RWPE1 (cell line): Measurements from ENCODE around the gene STAT6.

Experiments
- CTCF ChIA-PET: fragments of 350-600 bp; sonication (Branson Sonifier 250); formaldehyde crosslinking; extraction: SDS; loops from one replicate; lab custom pipeline; 2021; lab: Yijun Ruan, JAX
- POLR2A ChIA-PET: fragments of 400-600 bp; formaldehyde crosslinking; extraction: SDS; loops from one replicate; lab custom pipeline; 2020; ENCODE audit warnings: antibody characterized with exemption; ENCODE audit not compliant: low non-redundant PET; lab: Yijun Ruan, JAX
- DNase-seq: peaks from one replicate; pipeline ENCODE4 v3.0.0; 2012; ENCODE audit warnings: low spot score
- H3K27ac ChIP-seq: fragments of 450-650 bp; 2 replicates; pipeline ENCODE4 v1.5.1; 2017
- TF ChIP-seq, protein P1 (sequence below): fragments of 450-650 bp; conservative IDR thresholded peaks from 2 replicates; pipeline ENCODE4 v1.5.1; 2017; ENCODE audit warnings: low read depth, mild to moderate bottlenecking

STAT6 gene

DNA sequence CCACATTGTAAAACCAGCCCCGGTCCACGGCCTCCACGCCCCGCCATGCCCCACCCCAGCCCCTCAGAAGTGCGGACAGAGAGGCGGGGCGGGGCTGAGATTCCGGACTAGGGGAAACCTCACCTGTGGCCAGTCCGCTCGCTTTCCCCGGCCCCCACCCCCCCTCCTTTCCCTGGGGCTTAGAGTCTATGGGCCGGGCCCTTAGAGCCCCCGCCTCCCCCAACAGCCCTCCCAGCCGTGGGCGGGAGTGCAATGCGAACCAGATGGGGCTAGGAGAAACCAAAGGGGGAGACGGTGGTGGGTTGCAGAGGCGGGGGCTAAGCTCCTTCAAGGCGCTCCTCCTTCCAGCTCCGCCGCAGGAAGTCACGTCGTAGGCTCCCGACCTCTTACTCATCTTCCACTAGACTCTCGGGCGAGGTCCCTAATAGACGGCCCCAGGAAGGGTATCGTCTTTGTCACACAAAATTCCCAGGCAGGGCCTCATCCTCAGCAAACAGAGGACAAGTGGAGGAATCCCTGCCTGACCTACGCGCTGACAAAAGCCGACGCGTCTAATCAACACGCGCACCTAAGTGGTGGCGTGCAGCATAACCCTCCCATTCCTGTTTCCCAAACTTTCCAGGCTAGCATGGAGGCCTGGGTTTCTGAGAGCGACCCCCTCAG lies 23.3 kb downstream of the STAT6 start:
- peak overlapping the region; percentile 100 for H3K27ac ChIP-seq
- DNase-seq: peak; percentile 84
- TF ChIP-seq, protein P1, sequence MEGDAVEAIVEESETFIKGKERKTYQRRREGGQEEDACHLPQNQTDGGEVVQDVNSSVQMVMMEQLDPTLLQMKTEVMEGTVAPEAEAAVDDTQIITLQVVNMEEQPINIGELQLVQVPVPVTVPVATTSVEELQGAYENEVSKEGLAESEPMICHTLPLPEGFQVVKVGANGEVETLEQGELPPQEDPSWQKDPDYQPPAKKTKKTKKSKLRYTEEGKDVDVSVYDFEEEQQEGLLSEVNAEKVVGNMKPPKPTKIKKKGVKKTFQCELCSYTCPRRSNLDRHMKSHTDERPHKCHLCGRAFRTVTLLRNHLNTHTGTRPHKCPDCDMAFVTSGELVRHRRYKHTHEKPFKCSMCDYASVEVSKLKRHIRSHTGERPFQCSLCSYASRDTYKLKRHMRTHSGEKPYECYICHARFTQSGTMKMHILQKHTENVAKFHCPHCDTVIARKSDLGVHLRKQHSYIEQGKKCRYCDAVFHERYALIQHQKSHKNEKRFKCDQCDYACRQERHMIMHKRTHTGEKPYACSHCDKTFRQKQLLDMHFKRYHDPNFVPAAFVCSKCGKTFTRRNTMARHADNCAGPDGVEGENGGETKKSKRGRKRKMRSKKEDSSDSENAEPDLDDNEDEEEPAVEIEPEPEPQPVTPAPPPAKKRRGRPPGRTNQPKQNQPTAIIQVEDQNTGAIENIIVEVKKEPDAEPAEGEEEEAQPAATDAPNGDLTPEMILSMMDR: no peak
- ChIA-PET POLR2A (interaction anchor here (0.6 to 2.9 kb wide), 4 partner anchors 9 to 96 kb away, joined by 4 to 37 read pairs (median 8); partner anchors contain the start of genes NEMP1 and STAT6), CTCF (interaction anchor here (0.7 to 2.3 kb wide), 2 partner anchors 18 to 496 kb away, joined by 3 to 6 read pairs; no protein-coding TSS in a partner anchor)

DNA sequence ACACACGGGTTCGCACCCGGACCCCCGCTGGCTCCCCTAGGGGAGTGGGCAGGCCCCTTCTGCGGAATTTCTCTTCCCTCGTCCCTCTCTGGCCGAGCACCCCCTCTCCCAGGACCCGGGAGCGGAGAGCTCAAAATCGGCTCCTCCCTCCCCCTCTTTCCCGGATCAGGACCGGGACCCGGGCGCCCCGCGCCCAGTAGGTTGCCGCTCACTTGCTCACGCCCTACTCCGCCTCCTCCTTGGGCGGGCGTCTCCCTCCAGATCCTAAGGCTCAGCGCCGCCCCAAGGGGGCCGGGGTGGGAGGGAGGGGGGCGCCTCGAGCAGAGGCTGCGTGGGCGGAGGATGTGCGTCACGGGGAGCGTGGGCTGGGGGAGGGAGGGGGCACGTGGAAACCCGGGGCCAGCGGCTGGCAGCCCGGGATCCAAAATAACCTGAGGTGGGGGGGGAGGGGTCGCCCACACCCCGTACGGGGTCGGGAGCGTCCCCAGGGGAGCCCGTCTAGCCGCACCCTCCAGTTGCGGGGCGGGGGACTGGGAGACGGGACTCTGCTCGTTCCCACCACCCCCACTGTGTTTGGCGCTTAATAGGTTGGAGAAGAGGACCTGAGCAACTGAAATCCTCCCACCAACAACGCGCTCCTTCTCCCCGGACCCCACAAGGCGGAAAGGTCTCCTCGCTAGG lies 24.0 kb downstream of the STAT6 start:
- ChIA-PET CTCF (interaction anchor here (0.7 to 2.3 kb wide), 3 partner anchors 18 to 37 kb away, joined by 3 to 6 read pairs (median 4); no protein-coding TSS in a partner anchor), POLR2A (interaction anchor here (1.0 to 2.9 kb wide), 4 partner anchors 8 to 65 kb away, joined by 3 to 37 read pairs (median 6); partner anchors contain the start of genes NEMP1 and STAT6)
- peak overlapping the region; percentile 100 for H3K27ac ChIP-seq
- DNase-seq: peak; percentile 89
- TF ChIP-seq, protein P1: no peak

DNA sequence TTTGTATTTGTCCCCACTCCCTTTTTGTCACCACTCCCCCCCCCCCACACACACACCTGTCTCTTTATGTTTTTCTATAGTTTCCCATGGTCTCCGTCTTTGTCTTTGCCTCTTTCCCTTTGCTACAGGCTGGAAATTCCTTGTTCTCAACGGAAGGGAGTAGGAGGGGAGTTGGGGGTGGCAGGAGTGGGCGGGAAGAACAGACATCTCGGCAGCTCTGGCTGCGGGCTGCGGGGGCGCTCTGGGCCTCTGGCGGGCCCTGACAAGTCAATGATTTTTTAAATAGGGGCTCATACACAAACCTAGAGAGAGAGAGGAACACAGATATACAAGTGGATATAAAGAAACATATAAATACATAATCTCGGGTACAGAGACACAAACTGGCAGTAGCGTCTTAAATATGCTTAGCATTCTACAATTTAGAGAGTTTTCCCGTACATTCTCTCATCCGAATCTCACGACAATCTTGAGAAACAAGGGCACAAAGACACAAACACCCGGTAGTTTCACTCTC lies 24.6 kb downstream of the STAT6 start:
- DNase-seq: peak; percentile 48
- CTCF ChIA-PET: interaction anchor here (0.7 to 2.3 kb wide), 3 partner anchors 17 to 38 kb away, joined by 3 to 6 read pairs (median 4); no protein-coding TSS in a partner anchor
- peak overlapping the region; percentile 100 for H3K27ac ChIP-seq
- TF ChIP-seq, protein P1: peak; percentile 62
- POLR2A ChIA-PET: interaction anchor here (1.0 to 2.9 kb wide), 4 partner anchors 8 to 66 kb away, joined by 3 to 37 read pairs (median 6); partner anchors contain the start of genes NEMP1 and STAT6

DNA sequence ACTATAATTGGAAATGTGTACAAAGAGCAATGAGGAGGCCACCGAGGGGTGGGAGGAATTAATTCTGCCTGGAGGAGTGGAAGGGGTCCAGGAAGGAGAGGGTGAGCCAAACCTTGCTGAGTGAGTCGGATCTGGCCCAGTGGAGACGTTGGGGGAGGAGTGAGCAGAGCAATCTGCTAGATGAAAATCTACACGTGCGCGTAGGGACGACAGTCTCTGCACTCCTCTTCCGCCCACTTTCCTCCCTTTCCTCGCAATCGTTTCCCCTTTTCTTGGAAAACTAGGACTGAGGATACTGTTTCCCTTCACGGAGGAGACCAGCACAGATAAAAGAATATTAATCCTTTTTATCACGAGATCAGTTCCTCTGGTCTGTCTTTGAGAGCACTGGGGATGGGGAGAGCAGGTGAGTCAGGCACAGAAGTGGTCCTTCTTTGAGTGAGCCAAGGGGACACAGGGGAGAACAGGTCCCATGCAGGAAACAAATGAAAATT lies 25.1 kb downstream of the STAT6 start:
- no peak for DNase-seq
- CTCF ChIA-PET: interaction anchor here (0.7 to 2.3 kb wide), 3 partner anchors 17 to 38 kb away, joined by 3 to 6 read pairs (median 4); no protein-coding TSS in a partner anchor
- TF ChIP-seq, protein P1: no peak
- peak overlapping the region; percentile 100 for H3K27ac ChIP-seq
- POLR2A ChIA-PET: interaction anchor here (1.0 to 2.9 kb wide), 2 partner anchors 10 to 25 kb away, joined by 3 to 37 read pairs; partner anchors contain the start of gene STAT6

DNA sequence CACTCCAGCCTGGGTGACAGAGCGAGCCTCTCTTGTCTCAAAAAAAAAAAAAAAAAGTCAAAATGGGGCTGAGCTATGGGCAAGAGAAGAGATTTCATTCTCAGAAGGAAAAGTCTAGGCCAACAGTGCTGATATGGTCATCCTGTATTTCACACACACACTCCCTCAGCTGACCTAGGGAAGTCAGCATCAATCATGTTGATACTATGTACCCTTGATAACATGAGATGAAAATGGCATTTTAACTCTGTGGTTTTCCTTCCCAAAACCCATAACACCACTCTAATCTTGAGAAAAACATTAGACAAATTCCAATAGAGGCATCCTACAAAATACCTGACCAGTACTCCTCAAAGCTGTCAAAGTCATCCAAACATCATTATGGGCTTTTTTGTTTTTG lies 30.3 kb downstream of the STAT6 start:
- H3K27ac ChIP-seq: no peak overlapping the region
- DNase-seq: no peak
- POLR2A ChIA-PET: no interaction called here
- TF ChIP-seq, protein P1: no peak
- CTCF ChIA-PET: interaction anchor here (1.0 kb wide), 1 partner anchor 31 kb away, joined by 3 read pairs; no protein-coding TSS in a partner anchor

DNA sequence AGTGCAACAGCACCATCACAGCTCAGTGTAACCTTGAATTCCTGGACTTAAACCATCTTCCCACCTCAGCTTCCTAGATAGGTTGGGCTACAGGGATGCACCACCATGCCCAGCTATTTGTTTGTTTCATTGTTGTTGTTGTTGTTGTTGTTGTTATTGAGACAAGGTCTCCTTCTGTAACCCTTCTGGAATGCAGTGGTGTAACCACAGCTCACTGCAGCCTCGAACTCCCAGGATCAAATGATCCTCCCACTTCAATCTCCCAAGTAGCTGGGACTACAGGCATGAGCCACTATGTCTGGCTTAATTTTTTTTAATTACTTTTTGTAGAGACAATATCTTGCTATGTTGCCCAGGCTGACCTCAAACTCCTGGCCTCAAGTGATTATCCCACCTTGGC lies 31.3 kb downstream of the STAT6 start:
- ChIA-PET CTCF (no interaction called here), POLR2A (no interaction called here)
- DNase-seq: no peak
- H3K27ac ChIP-seq: peak overlapping the region; percentile 30; the same call in 1 of the 2 replicates
- TF ChIP-seq, protein P1: no peak
